UCSD-AML1 (cell line): ENCODE results near the gene FZD1.
"Not testable (repeated sequence)": the region's sequence is repeated elsewhere in the genome, so short reads cannot be mapped to it uniquely, and the experiment has no call there.

Source experiments
- DNase-seq: peaks from one replicate; lab custom pipeline; 2025; ENCODE audit not compliant: unreplicated experiment; lab: John Stamatoyannopoulos, UW

The FZD1 gene

GRCh38 chr7:91295576-91295975 lies 31.3 kb downstream of the FZD1 start:
- DNase-seq, result no peak

GRCh38 chr7:91297939-91298338 lies 33.7 kb downstream of the FZD1 start:
- no peak for DNase-seq

GRCh38 chr7:91299952-91300775 lies 35.9 kb downstream of the FZD1 start:
- DNase-seq, result no peak

- no peak for DNase-seq
These were observed 38.6 kb downstream of the FZD1 start for GRCh38 chr7:91302794-91303193.

DNA sequence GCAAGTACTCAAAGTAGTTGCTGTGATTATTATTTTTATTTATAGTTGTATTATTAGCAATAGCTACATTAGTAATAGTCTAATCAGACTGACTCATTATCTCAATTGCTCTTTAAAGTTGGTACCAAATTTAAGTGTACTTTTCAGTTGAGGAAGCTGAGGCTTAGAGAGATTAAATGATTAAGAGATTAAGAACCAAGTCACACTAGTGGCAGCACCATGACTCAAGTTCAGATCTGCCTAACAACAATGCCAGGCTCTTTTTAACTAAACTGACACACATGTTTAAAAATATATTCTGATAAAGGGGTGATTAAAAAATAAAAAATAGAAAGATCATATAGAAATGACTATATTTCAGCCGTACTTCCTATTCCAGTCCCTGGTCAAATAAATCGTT lies 42.0 kb downstream of the FZD1 start:
- DNase-seq, result no peak

DNA sequence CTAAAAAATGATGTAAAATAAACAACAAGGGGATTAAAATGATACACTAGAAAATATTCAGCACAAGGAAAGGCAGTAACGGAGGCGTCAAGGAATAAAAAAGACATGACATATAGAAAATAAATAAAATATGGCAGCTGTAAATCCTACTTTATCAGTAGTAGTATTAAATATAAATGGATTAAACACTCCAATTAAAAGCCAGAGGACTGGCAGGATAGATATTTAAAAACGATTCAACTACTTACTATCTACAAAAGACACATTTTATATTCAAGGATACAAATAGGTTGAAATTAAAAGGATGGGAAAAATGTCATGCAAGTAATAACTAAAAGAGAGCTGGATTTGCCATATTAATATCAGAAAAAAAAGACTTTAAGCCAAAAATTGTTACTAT lies 43.2 kb downstream of the FZD1 start:
- DNase-seq, result no peak

GRCh38 chr7:91308191-91308590 lies 44.0 kb downstream of the FZD1 start:
- DNase-seq, result not testable (repeated sequence)

- DNase-seq, result no peak
These were observed 46.7 kb downstream of the FZD1 start for GRCh38 chr7:91310830-91311460.

GRCh38 chr7:91311839-91312238 lies 47.6 kb downstream of the FZD1 start:
- DNase-seq, result no peak

- DNase-seq, result no peak
These were observed 48.9 kb downstream of the FZD1 start for GRCh38 chr7:91313113-91313512.

- DNase-seq, result no peak
These were observed 50.5 kb downstream of the FZD1 start for GRCh38 chr7:91314591-91315323.

GRCh38 chr7:91316426-91316825 lies 52.2 kb downstream of the FZD1 start:
- DNase-seq, result no peak

- no peak for DNase-seq
These were observed 55.1 kb downstream of the FZD1 start for GRCh38 chr7:91319351-91319750.

GRCh38 chr7:91320366-91321078 lies 56.3 kb downstream of the FZD1 start:
- no peak for DNase-seq
